WTC11 (cell line): Measurements from ENCODE around the gene TMEM145.

Source experiments
- CBFB ChIP-seq: sonication (generic); formaldehyde crosslinking; IDR thresholded peaks from 2 replicates; pipeline ENCODE4 v1.8.1; 2022; ENCODE audit warnings: mild to moderate bottlenecking, low read depth, missing genetic modification reagents
- FOXP1 ChIP-seq: sonication (generic); formaldehyde crosslinking; IDR thresholded peaks from 2 replicates; pipeline ENCODE4 v1.8.0; 2022; ENCODE audit warnings: missing genetic modification reagents, mild to moderate bottlenecking, moderate library complexity, borderline replicate concordance
- JAZF1 ChIP-seq: fragments of 250-450 bp; sonication (Bioruptor Pico); IDR thresholded peaks from 2 replicates; pipeline ENCODE4 v1.9.0; 2021; ENCODE audit warnings: moderate library complexity, mild to moderate bottlenecking, inconsistent platforms
- NR1H2 ChIP-seq: sonication (generic); formaldehyde crosslinking; IDR thresholded peaks from 2 replicates; pipeline ENCODE4 v1.9.0; 2021; ENCODE audit warnings: mild to moderate bottlenecking, moderate library complexity, missing genetic modification reagents
- TEAD4 ChIP-seq: sonication (generic); formaldehyde crosslinking; IDR thresholded peaks from 2 replicates; pipeline ENCODE4 v1.8.0; 2022; ENCODE audit warnings: mild to moderate bottlenecking, missing genetic modification reagents
- ZBTB21 ChIP-seq: sonication (generic); formaldehyde crosslinking; IDR thresholded peaks from 2 replicates; pipeline ENCODE4 v1.8.1; 2023; ENCODE audit warnings: mild to moderate bottlenecking, missing genetic modification reagents, borderline replicate concordance
- ZNF121 ChIP-seq: sonication (generic); formaldehyde crosslinking; IDR thresholded peaks from 2 replicates; pipeline ENCODE4 v1.8.0; 2023; ENCODE audit warnings: missing genetic modification reagents
- ZNF512 ChIP-seq: sonication (generic); formaldehyde crosslinking; IDR thresholded peaks from 2 replicates; pipeline ENCODE4 v1.8.1; 2022; ENCODE audit warnings: missing genetic modification reagents, borderline replicate concordance
- TF ChIP-seq, protein P1 (sequence below): fragments of 200-600 bp; IDR thresholded peaks from 2 replicates; pipeline ENCODE4 v1.8.0; 2022; ENCODE audit warnings: antibody characterized with exemption
- TF ChIP-seq, protein P2 (sequence below): sonication (generic); formaldehyde crosslinking; IDR thresholded peaks from 2 replicates; pipeline ENCODE4 v1.8.1; 2023; ENCODE audit warnings: mild to moderate bottlenecking, moderate library complexity, missing genetic modification reagents
- TF ChIP-seq, protein P3 (sequence below): sonication (generic); formaldehyde crosslinking; IDR thresholded peaks from 2 replicates; pipeline ENCODE4 v1.8.0; 2023; ENCODE audit warnings: missing genetic modification reagents

DNA sequence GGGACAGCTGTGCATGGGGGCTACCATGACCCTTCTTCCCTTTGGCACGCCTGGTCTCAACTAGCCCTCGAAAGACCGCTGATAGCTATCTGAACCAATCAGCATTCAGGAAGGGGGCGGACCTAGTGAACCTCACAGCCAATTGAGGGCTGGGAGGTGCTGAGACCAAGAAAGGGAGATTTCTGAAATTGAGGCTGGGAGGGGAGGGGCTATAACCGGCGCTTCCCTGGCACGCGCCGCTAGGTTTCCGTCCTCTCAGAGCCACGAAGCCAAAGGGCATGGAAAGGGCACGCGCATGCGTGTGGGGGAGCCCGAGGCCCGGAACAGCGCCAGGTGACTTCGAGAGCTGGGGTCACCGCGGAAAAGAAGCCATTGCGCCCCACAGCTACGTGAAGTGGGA lies 6.5 kb upstream of the TMEM145 start:
- TF ChIP-seq, protein P1, sequence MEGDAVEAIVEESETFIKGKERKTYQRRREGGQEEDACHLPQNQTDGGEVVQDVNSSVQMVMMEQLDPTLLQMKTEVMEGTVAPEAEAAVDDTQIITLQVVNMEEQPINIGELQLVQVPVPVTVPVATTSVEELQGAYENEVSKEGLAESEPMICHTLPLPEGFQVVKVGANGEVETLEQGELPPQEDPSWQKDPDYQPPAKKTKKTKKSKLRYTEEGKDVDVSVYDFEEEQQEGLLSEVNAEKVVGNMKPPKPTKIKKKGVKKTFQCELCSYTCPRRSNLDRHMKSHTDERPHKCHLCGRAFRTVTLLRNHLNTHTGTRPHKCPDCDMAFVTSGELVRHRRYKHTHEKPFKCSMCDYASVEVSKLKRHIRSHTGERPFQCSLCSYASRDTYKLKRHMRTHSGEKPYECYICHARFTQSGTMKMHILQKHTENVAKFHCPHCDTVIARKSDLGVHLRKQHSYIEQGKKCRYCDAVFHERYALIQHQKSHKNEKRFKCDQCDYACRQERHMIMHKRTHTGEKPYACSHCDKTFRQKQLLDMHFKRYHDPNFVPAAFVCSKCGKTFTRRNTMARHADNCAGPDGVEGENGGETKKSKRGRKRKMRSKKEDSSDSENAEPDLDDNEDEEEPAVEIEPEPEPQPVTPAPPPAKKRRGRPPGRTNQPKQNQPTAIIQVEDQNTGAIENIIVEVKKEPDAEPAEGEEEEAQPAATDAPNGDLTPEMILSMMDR: no peak
- TF ChIP-seq TEAD4 (CRISPR knock-in tag) (no peak), JAZF1 (CRISPR knock-in tag) (no peak), FOXP1 (CRISPR knock-in tag) (no peak), ZNF121 (CRISPR knock-in tag) (no peak), CBFB (CRISPR knock-in tag) (no peak), ZBTB21 (CRISPR knock-in tag) (no peak), ZNF512 (CRISPR knock-in tag) (no peak), NR1H2 (no peak)
- TF ChIP-seq, protein P2, sequence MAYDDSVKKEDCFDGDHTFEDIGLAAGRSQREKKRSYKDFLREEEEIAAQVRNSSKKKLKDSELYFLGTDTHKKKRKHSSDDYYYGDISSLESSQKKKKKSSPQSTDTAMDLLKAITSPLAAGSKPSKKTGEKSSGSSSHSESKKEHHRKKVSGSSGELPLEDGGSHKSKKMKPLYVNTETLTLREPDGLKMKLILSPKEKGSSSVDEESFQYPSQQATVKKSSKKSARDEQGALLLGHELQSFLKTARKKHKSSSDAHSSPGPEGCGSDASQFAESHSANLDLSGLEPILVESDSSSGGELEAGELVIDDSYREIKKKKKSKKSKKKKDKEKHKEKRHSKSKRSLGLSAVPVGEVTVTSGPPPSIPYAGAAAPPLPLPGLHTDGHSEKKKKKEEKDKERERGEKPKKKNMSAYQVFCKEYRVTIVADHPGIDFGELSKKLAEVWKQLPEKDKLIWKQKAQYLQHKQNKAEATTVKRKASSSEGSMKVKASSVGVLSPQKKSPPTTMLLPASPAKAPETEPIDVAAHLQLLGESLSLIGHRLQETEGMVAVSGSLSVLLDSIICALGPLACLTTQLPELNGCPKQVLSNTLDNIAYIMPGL (CRISPR knock-in tag): no peak
- TF ChIP-seq, protein P3, sequence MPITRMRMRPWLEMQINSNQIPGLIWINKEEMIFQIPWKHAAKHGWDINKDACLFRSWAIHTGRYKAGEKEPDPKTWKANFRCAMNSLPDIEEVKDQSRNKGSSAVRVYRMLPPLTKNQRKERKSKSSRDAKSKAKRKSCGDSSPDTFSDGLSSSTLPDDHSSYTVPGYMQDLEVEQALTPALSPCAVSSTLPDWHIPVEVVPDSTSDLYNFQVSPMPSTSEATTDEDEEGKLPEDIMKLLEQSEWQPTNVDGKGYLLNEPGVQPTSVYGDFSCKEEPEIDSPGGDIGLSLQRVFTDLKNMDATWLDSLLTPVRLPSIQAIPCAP: no peak
